Measurements from ENCODE around the gene DPYSL4.

DPYSL4 gene

DNA sequence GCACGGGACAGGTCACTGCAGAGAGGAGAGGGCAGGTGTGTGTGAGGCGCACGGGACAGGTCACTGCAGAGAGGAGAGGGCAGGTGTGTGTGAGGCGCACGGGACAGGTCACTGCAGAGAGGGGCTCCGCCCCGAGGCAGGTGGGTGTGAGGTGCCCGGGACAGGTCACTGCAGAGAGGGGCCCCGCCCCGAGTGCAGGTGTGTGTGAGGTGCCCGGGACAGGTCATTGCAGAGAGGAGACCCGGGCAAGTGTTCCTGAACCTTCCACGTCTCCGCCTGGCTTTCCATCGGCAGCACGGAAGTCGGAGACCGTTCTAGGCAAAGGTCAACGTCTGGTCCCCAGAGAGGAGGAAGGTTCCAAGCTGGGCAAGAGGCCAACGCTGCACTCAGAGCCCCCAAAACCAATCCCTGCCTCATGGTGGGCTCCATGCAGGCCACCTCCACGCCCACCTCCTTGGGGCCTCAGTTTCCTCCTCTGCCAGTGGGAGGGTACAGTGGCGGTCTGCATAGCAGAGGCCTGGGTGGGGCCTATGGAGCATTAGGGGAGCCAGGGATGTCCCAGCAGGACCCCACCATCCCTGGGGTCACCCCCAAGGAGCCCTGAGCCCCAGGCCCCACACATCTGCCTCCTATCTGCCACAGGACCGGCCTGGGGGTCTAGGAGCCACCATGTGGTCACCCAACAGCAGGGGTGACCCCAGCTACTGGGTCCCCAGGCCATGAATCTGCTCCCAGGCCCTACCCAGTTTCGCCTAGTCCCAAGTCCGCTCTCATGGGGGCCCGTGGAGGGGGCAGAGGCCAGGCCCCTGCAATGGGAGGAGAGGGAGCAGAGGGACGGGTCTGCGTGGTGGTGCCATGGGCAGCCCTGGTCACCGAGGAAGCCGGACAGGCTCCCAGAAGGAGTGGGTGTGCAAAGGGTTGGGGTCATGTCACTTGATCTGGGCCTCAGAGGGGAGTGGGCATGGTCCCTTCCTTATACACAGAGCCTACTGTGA is 64.0 kb downstream of the DPYSL4 start:
- Histone ChIP-seq H3K27ac (ENCODE audit: low read depth, low read length) (no peak overlapping the region), H3K27me3 (ENCODE audit: control insufficient read depth, low read length) (no peaks in the 10 kb centered on the region), H3K4me3 (ENCODE audit: low read length) (no peak overlapping the region), H3F3A (ENCODE audit: control insufficient read depth, insufficient read depth) (no peaks in the 10 kb centered on the region), H3K36me3 (ENCODE audit: control insufficient read depth, low read length) (no peaks in the 10 kb centered on the region), H4K20me1 (ENCODE audit: control insufficient read depth, insufficient read depth, low read depth, low read length) (no peaks in the 10 kb centered on the region), H3K4me2 (ENCODE audit: low read length) (no peak overlapping the region), H3K4me1 (ENCODE audit: control insufficient read depth, low read length) (0 out of 2 replicates have a peak, but pooled peaks cover 4% of the 10 kb centered on the region), H3K79me2 (ENCODE audit: control insufficient read depth, low read length) (no peaks in the 10 kb centered on the region), H3K9me2 (replicated peaks; ENCODE audit: control insufficient read depth, low read length) (no peaks in the 10 kb centered on the region), H3K9me3 (ENCODE audit: control insufficient read depth, insufficient read depth, low read length) (no peaks in the 10 kb centered on the region)
- TF ChIP-seq, protein P1, sequence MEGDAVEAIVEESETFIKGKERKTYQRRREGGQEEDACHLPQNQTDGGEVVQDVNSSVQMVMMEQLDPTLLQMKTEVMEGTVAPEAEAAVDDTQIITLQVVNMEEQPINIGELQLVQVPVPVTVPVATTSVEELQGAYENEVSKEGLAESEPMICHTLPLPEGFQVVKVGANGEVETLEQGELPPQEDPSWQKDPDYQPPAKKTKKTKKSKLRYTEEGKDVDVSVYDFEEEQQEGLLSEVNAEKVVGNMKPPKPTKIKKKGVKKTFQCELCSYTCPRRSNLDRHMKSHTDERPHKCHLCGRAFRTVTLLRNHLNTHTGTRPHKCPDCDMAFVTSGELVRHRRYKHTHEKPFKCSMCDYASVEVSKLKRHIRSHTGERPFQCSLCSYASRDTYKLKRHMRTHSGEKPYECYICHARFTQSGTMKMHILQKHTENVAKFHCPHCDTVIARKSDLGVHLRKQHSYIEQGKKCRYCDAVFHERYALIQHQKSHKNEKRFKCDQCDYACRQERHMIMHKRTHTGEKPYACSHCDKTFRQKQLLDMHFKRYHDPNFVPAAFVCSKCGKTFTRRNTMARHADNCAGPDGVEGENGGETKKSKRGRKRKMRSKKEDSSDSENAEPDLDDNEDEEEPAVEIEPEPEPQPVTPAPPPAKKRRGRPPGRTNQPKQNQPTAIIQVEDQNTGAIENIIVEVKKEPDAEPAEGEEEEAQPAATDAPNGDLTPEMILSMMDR (IDR thresholded peaks at IDR 0.05; ENCODE audit: low read depth, low read length, poor library complexity, severe bottlenecking) = no peak
- no peak for TF ChIP-seq EZH2phosphoT487 (IDR thresholded peaks at IDR 0.05; ENCODE audit: borderline replicate concordance, low read length)

DNA sequence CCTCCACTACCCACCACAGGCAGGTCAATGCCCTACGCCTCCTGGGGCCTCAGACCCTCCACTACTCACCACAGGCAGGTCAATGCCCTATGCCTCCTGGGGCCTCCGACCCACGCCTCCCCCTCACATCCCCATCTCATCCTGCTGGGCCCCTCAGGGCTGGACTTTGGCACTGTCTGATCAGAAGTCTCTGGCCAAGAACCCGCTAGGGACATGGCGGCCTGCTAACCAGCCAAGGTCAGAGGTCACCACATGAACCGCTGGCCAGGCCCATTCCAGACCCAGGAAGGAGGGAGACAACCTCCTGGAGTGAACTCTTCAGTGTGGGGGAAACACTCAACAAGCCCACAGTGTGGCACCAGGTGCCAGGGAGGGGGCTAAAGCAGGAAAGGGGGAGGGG is 65.2 kb downstream of the DPYSL4 start:
- Histone ChIP-seq H3K79me2 (ENCODE audit: control insufficient read depth, low read length) (no peaks in the 10 kb centered on the region), H3K9me3 (ENCODE audit: control insufficient read depth, insufficient read depth, low read length) (no peaks in the 10 kb centered on the region)

DNA sequence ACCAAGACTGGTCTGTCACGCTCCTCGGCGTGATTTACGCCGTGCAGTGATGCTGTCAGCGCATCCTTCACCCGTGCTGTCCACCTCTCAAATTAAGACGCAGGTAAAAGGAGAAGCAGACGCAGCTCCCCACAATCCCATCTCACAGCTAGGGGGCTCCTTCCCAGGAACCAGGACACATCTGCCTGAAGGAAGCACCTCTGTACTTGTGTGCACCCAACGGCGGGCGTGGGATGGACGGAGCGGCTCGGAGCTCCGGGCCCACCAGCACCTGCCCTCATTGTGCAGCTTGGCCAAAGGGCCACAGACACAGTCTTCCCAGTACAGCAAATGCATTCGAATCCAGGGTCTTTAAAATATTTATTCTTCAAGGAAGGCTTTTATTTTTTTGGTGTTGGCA is 65.7 kb downstream of the DPYSL4 start:
- no peaks in the 10 kb centered on the region for H3K9me2 ChIP-seq (replicated peaks; ENCODE audit: control insufficient read depth, low read length)
- H3K4me3 ChIP-seq (ENCODE audit: low read length) = no peak overlapping the region
- H3K9me3 ChIP-seq (ENCODE audit: control insufficient read depth, insufficient read depth, low read length) = no peaks in the 10 kb centered on the region
- no peak for TF ChIP-seq EZH2phosphoT487 (IDR thresholded peaks at IDR 0.05; ENCODE audit: borderline replicate concordance, low read length)
- TF ChIP-seq, protein P1 (IDR thresholded peaks at IDR 0.05; ENCODE audit: low read depth, low read length, poor library complexity, severe bottlenecking) = no peak
- H3K27me3 ChIP-seq (ENCODE audit: control insufficient read depth, low read length) = no peaks in the 10 kb centered on the region
- no peaks in the 10 kb centered on the region for H4K20me1 ChIP-seq (ENCODE audit: control insufficient read depth, insufficient read depth, low read depth, low read length)
- no peaks in the 10 kb centered on the region for H3K36me3 ChIP-seq (ENCODE audit: control insufficient read depth, low read length)
- H3K79me2 ChIP-seq (ENCODE audit: control insufficient read depth, low read length) = no peaks in the 10 kb centered on the region
- H3K4me2 ChIP-seq (ENCODE audit: low read length) = no peak overlapping the region
- H3K4me1 ChIP-seq (ENCODE audit: control insufficient read depth, low read length) = 0 out of 2 replicates have a peak, but pooled peaks cover 4% of the 10 kb centered on the region
- no peaks in the 10 kb centered on the region for H3F3A ChIP-seq (ENCODE audit: control insufficient read depth, insufficient read depth)
- no peak overlapping the region for H3K27ac ChIP-seq (ENCODE audit: low read depth, low read length)

More for the DNA sequence above, 65.2 kb downstream of the DPYSL4 start:
- no peak overlapping the region for H3K4me3 ChIP-seq (ENCODE audit: low read length)
- H3K27me3 ChIP-seq (ENCODE audit: control insufficient read depth, low read length) = no peaks in the 10 kb centered on the region
- no peaks in the 10 kb centered on the region for H3K36me3 ChIP-seq (ENCODE audit: control insufficient read depth, low read length)
- no peaks in the 10 kb centered on the region for H3K9me2 ChIP-seq (replicated peaks; ENCODE audit: control insufficient read depth, low read length)
- H3K27ac ChIP-seq (ENCODE audit: low read depth, low read length) = no peak overlapping the region
- H4K20me1 ChIP-seq (ENCODE audit: control insufficient read depth, insufficient read depth, low read depth, low read length) = no peaks in the 10 kb centered on the region
- H3K4me1 ChIP-seq (ENCODE audit: control insufficient read depth, low read length) = 0 out of 2 replicates have a peak, but pooled peaks cover 4% of the 10 kb centered on the region
- TF ChIP-seq, protein P1 (IDR thresholded peaks at IDR 0.05; ENCODE audit: low read depth, low read length, poor library complexity, severe bottlenecking) = no peak
- TF ChIP-seq EZH2phosphoT487 (IDR thresholded peaks at IDR 0.05; ENCODE audit: borderline replicate concordance, low read length) = no peak
- no peaks in the 10 kb centered on the region for H3F3A ChIP-seq (ENCODE audit: control insufficient read depth, insufficient read depth)
- H3K4me2 ChIP-seq (ENCODE audit: low read length) = no peak overlapping the region
